ENCODE data around the gene IMPDH1.

The IMPDH1 gene

DNA sequence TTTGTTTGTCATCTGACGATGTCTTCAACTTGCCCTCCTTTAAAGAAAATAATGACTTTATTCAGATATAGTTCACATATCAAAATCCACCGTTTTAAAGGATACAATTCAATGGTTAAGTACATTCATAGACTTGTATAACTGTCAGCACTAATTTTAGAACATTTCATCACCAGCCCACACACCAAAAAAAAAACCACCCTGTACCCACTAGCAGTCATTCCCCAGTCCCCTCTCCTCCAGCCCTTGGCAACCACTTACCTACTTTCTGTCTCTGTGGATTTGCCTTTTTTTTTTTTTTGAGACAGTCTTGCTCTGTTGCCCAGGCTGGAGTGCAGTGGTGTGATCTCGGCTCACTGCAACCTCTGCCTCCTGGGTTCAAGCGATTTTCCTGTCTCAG lies 40.6 kb upstream of the IMPDH1 start:
- Histone ChIP-seq H3K4me3 (ENCODE audit: low read length, poor library complexity, severe bottlenecking) (no peak overlapping the region), H3K9me2 (replicated peaks; ENCODE audit: low read depth, low read length) (no peaks in the 10 kb centered on the region), H4K20me1 (ENCODE audit: insufficient read depth, low read length, poor library complexity, severe bottlenecking) (no peaks in the 10 kb centered on the region), H3K9me3 (ENCODE audit: insufficient read depth, low read depth, low read length) (no peaks in the 10 kb centered on the region), H3K4me1 (ENCODE audit: insufficient read depth, low read length, poor library complexity, severe bottlenecking) (peaks cover 15% of the 10 kb centered on the region), H2AFZ (ENCODE audit: low read length) (no peak overlapping the region), H3K79me2 (ENCODE audit: insufficient read depth, low read length) (no peaks in the 10 kb centered on the region), H3F3A (ENCODE audit: low read depth) (no peaks in the 10 kb centered on the region), H3K27me3 (ENCODE audit: insufficient read depth, low read length, poor library complexity, severe bottlenecking) (no peaks in the 10 kb centered on the region), H3K9ac (ENCODE audit: low read depth, low read length, poor library complexity, severe bottlenecking) (no peak overlapping the region), H3K4me2 (ENCODE audit: low read depth, low read length, poor library complexity, severe bottlenecking) (no peak overlapping the region), H3K36me3 (ENCODE audit: insufficient read depth, low read length) (no peaks in the 10 kb centered on the region)
- TF ChIP-seq, protein P1, sequence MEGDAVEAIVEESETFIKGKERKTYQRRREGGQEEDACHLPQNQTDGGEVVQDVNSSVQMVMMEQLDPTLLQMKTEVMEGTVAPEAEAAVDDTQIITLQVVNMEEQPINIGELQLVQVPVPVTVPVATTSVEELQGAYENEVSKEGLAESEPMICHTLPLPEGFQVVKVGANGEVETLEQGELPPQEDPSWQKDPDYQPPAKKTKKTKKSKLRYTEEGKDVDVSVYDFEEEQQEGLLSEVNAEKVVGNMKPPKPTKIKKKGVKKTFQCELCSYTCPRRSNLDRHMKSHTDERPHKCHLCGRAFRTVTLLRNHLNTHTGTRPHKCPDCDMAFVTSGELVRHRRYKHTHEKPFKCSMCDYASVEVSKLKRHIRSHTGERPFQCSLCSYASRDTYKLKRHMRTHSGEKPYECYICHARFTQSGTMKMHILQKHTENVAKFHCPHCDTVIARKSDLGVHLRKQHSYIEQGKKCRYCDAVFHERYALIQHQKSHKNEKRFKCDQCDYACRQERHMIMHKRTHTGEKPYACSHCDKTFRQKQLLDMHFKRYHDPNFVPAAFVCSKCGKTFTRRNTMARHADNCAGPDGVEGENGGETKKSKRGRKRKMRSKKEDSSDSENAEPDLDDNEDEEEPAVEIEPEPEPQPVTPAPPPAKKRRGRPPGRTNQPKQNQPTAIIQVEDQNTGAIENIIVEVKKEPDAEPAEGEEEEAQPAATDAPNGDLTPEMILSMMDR (conservative IDR thresholded peaks at IDR 0.05; ENCODE audit: low read length) = no peak
- TF ChIP-seq EZH2phosphoT487 (IDR thresholded peaks at IDR 0.05; ENCODE audit: borderline replicate concordance) = no peak

DNA sequence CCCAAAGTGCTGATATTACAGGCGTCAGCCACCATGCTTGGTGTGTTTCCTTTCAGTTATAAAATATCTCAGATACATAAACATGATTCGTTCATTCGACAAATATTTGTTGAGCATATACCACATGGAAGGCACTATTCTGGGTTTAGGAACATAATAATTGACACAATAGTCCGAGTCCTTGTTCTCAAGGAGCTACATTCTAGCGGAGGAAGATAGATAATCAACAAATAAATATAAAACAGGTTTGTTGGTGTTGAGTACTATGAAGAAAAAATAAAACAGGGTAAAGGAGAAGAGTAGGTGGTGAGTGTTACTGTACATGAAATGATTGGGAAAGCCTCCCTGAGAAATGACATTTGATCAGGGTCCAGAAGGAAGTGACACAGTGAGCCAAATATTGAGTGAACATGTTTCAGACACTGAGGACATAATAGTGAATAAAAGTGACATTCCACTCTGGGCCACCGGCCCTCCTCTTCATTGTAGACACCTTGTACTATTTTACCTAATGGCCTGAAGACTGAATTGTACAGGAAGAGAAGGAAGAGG lies 39.0 kb upstream of the IMPDH1 start:
- H3K9ac ChIP-seq (ENCODE audit: low read depth, low read length, poor library complexity, severe bottlenecking) = no peak overlapping the region
- no peaks in the 10 kb centered on the region for H3K9me2 ChIP-seq (replicated peaks; ENCODE audit: low read depth, low read length)
- no peaks in the 10 kb centered on the region for H3K79me2 ChIP-seq (ENCODE audit: insufficient read depth, low read length)
- no peaks in the 10 kb centered on the region for H3K36me3 ChIP-seq (ENCODE audit: insufficient read depth, low read length)
- no peaks in the 10 kb centered on the region for H3K9me3 ChIP-seq (ENCODE audit: insufficient read depth, low read depth, low read length)
- H3K4me1 ChIP-seq (ENCODE audit: insufficient read depth, low read length, poor library complexity, severe bottlenecking) = peaks cover 2% of the 10 kb centered on the region
- H3F3A ChIP-seq (ENCODE audit: low read depth) = no peaks in the 10 kb centered on the region
- TF ChIP-seq, protein P1 (conservative IDR thresholded peaks at IDR 0.05; ENCODE audit: low read length) = no peak
- no peak for TF ChIP-seq EZH2phosphoT487 (IDR thresholded peaks at IDR 0.05; ENCODE audit: borderline replicate concordance)
- H4K20me1 ChIP-seq (ENCODE audit: insufficient read depth, low read length, poor library complexity, severe bottlenecking) = no peaks in the 10 kb centered on the region
- no peak overlapping the region for H3K4me2 ChIP-seq (ENCODE audit: low read depth, low read length, poor library complexity, severe bottlenecking)
- no peaks in the 10 kb centered on the region for H3K27me3 ChIP-seq (ENCODE audit: insufficient read depth, low read length, poor library complexity, severe bottlenecking)
- no peak overlapping the region for H2AFZ ChIP-seq (ENCODE audit: low read length)
- no peak overlapping the region for H3K4me3 ChIP-seq (ENCODE audit: low read length, poor library complexity, severe bottlenecking)

DNA sequence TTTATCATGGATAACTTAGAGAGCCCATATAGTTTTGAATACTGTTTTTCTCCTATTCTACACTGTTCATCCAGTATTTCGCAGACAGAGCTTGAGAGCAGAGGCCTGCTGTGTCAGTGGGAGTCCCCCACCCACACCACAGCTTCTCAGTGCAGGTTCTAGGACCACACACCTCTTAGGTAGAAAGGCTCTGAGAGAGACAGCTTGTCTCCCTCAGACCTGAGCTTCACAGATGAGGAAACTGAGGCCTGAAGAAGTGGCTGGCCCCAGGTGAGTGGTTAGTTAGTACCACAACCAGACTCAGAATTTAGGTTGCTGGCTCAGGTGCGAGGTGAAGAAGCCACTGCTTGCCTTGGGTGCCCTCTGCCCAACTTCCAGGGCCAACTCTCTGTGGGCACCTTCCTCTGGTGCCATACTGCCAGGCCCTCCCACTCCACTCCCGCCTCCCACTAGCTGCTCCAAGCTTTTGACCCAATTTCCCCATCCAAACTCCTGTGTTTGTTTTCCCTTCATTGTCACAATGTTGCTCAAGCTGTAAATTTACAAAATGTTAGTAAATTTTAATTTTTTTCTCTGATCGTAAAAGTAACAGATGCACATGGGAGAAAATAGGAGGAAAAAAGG lies 38.3 kb upstream of the IMPDH1 start:
- Histone ChIP-seq H3K4me3 (ENCODE audit: low read length, poor library complexity, severe bottlenecking) (no peak overlapping the region), H3K9ac (ENCODE audit: low read depth, low read length, poor library complexity, severe bottlenecking) (no peak overlapping the region), H3K9me2 (replicated peaks; ENCODE audit: low read depth, low read length) (no peaks in the 10 kb centered on the region), H3K36me3 (ENCODE audit: insufficient read depth, low read length) (no peaks in the 10 kb centered on the region), H4K20me1 (ENCODE audit: insufficient read depth, low read length, poor library complexity, severe bottlenecking) (no peaks in the 10 kb centered on the region), H3K79me2 (ENCODE audit: insufficient read depth, low read length) (no peaks in the 10 kb centered on the region), H3K4me1 (ENCODE audit: insufficient read depth, low read length, poor library complexity, severe bottlenecking) (no peaks in the 10 kb centered on the region), H3K4me2 (ENCODE audit: low read depth, low read length, poor library complexity, severe bottlenecking) (no peak overlapping the region), H3F3A (ENCODE audit: low read depth) (no peaks in the 10 kb centered on the region), H3K9me3 (ENCODE audit: insufficient read depth, low read depth, low read length) (no peaks in the 10 kb centered on the region), H3K27me3 (ENCODE audit: insufficient read depth, low read length, poor library complexity, severe bottlenecking) (no peaks in the 10 kb centered on the region), H2AFZ (ENCODE audit: low read length) (no peak overlapping the region)
- no peak for TF ChIP-seq EZH2phosphoT487 (IDR thresholded peaks at IDR 0.05; ENCODE audit: borderline replicate concordance)
- TF ChIP-seq, protein P1 (conservative IDR thresholded peaks at IDR 0.05; ENCODE audit: low read length) = no peak

All from Loucy (cell line).